NCI-H2029 treated with DMSO at 0.1 percent for 48 hours (cell line): ENCODE measurements around the gene NCAPG2.
A peak's percentile ranks its signal among the peaks of the same experiment; 100 is the strongest.
"Not testable (repeated sequence)": the region's sequence is repeated elsewhere in the genome, so short reads cannot be mapped to it uniquely, and the experiment has no call there.

Experiments
- DNase-seq: peaks from one replicate; lab custom pipeline; 2025; lab: John Stamatoyannopoulos, UW

Gene NCAPG2

DNA sequence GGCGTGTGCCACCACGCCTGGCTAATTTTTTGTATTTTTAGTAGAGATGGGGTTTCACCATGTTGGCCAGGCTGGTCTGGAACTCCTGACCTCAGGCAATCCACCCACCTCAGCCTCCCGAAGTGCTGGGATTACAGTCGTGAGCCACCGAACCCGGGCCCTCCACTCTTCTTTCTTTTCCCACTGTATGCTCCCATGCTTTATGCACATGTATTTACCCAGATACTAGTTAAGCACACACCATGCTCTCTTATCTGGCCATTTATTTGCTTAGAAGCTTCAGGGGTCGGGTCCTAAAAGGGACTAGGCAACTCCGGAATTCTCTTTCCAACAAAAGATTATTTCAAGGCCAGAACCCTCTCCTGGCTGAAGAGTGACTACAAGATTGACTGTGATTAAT, 78.3 kb downstream of the NCAPG2 start:
- DNase-seq: not testable (repeated sequence)

- DNase-seq: no peak
These were observed 81.4 kb downstream of the NCAPG2 start for GRCh38 chr7:158623241-158623640.

DNA sequence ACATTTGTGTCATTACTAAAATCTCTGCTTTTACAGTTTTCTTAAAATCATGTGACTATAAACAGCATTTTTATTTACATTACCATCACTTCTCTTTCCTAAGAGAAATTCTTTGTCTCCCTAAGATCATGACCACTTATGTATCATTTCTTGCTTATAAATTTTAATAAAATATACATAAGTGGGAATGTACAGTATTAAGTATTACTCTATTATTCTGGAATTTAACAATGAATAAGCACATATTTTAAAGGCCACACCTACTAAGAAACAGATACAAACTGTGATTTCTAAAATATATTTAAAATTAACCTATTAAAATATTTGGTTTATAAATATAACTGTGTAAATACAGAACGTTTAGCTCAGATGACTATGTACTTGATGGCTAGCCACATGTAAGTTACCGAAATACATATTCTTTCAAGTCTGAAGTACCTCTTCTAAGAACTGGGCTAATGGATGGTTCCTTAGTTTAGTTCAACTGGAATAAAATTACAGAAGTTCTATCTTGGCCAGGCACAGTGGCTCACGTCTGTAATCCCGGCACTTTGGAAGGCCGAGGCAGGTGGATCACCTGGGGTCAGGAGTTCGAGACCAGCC, 83.7 kb downstream of the NCAPG2 start:
- DNase-seq: no peak

DNA sequence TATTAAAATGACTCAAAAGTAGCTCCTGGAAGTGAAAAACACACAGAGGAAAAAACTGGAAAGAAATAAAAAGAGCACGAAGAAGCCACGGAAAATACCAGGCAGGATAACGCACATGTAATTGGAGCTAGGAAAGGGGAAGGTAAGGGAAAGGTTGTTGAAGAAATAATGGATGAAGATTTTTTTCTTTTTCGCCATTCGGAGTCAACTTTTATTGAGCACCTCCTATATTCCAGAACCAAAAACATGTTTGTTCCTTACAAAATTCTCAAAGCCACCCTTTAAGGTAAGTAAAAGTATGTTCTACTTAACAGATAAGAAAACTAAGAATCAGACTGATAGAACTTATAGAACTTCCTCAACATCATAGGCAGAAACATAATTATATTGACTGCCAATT, 84.2 kb downstream of the NCAPG2 start:
- no peak for DNase-seq

DNA sequence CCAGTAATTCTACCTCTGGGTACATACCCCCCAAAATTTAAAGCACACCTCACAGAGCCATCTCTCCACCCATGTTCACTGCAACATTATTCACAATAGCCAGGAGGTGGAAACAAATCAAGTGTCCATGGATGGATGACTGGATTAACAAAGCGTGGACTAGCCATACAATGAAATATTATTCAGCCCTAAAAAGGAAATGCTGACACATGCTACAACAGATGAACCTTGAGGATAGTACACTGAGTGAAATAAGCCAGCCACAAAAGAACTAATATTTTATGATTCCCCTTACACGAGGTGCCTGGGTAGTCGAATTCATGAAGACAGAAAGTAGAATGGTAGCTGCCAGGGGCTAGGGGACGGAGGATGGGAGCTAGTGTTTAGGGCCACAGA, 85.9 kb downstream of the NCAPG2 start:
- no peak for DNase-seq

DNA sequence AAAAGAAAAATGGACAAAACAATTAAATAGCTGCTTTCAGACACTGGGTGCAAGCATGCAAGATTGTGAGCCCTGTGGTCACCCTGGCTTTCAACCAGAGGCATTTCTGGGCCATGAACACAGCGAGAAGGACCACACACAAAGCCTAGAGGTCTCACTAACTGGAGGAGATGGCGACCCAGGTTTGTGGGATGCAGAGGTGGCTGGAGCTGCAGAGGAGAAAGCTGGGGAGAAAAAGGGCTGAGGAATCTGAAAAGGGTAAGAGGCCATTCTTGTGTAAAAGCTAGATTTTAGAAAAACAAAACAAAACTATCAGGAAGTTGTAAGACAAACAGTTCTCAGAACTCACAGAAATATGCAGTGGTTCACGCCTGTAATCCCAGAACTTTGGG, 86.9 kb downstream of the NCAPG2 start:
- no peak for DNase-seq

- no peak for DNase-seq
These were observed 88.6 kb downstream of the NCAPG2 start for GRCh38 chr7:158616050-158616449.

GRCh38 chr7:158614700-158615099, 89.9 kb downstream of the NCAPG2 start:
- no peak for DNase-seq

GRCh38 chr7:158613481-158613880, 91.1 kb downstream of the NCAPG2 start:
- DNase-seq: peak; percentile 70

- DNase-seq: no peak
These were observed 92.1 kb downstream of the NCAPG2 start for GRCh38 chr7:158612546-158612945.

GRCh38 chr7:158611541-158611940, 93.1 kb downstream of the NCAPG2 start:
- no peak for DNase-seq

GRCh38 chr7:158609313-158609974, 95.2 kb downstream of the NCAPG2 start:
- no peak for DNase-seq

GRCh38 chr7:158607563-158607962, 97.0 kb downstream of the NCAPG2 start:
- DNase-seq: no peak

DNA sequence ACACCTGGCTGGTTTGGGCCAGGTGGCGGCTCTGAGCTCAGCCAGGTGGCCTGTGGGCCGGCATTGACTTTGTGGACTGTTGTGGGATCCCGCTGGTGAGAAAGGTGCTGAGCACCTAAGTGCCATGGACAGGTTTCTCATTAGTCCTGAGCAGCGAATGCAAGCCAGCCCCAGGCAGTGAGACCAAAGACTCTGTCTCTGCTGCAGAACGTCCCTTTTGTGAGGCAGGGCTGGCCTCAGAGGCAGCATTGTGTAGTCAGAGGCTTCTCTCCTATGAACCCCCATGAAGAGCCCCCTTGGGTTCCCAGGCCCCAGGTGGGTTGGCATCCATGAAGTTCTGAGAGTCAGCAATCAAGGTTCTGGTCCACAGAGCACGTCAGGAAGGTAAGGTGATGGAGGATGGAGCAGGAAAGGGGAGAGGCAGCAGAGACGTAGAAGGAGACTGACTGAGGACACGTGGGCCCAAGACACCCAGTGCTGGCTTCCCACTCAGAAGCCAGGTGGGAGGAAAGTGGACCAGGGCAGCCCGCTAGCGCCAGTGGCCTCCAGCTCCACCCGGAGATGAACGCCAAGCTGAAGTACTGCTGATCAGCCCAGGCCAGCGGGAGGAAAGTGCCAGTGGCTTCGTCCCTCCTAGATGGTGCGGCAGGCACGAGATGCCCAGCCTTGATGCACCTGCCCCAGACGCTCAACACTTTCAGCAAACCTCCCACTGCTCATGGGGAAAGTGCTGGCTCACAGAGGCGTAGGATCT, 97.8 kb downstream of the NCAPG2 start:
- no peak for DNase-seq

DNA sequence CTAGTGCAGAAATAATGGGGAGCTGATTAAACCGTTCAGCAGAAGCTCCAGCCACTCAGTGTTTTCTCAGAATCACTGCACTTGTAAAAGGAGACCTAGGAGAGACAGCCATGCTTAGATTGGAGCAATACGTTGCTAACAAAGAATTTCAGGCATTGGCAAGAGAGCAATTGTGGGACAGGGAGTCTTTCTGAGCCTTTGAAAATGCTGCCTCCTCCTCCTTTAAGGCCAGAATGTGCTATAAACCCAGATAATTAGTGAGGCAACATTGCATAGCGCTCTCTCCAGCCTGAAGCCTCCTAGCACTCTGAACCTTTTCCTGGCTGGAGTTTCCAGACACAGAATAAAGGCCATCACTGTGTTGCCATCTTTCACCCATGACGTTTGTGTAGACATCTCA, 98.5 kb downstream of the NCAPG2 start:
- no peak for DNase-seq

- DNase-seq: no peak
These were observed 100.5 kb downstream of the NCAPG2 start for GRCh38 chr7:158603773-158604755.

DNA sequence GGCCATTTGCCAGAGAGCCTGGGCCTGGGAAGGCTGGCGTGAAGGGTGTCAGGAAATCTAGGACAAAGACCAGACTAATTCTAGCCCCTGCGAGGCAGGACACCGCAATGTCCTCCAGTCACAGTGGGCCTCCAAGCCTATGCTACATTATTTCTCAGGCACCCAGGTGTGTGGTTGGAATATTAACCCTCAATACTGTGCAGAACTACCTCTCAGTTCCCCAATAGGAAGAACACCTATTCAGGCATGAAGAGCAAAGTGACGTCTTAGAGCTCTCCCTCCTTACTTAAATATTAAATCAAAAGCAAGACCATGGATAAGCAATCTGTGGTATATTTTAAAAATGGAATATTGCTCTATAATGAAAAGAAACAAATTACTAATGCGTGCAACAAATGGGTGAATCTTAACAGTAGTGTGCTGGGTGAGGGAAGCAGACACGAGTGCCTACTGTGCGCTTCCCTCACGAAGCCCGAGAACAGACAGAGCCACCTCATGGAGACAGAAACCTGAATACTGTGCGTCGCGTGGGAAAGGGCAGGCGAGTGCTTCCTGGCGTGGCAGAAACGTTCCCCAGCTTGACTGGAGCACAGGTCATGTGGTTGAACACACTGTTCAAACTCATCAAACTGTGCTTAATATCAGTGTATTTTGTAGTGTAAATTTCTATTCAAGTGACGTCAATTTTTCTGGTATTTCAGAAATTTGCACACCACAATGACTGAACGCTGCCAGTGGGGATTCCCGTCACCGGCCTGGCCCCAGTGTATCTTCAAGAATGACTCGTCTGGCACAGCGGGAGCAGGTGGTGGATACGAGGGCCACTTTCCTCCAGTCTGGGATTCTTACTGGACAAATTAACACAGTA, 101.5 kb downstream of the NCAPG2 start:
- no peak for DNase-seq

GRCh38 chr7:158602041-158602440, 102.6 kb downstream of the NCAPG2 start:
- no peak for DNase-seq

GRCh38 chr7:158601090-158601489, 103.5 kb downstream of the NCAPG2 start:
- DNase-seq: no peak

- no peak for DNase-seq
These were observed 107.9 kb downstream of the NCAPG2 start for GRCh38 chr7:158596745-158597144.

DNA sequence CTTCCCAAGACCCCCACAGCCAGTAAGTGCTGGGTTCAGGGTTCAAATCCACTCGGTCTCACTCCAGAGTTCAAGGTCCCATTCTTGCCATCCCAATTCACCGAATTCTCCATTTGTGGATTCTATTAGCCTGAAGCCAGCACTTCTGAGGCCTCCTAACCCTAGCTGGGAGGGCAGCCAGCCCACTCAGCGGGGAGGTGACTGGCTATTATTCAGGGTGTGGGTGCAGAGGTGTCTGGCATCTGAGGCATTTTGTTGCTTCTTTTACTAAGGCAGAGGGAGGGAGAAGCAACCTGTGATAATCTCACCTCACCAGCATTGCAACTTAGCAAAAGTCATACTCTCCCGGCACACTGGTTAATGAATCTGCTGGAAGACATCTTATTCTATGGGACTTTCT, 108.3 kb downstream of the NCAPG2 start:
- no peak for DNase-seq
